IPS-11a (cell line): ENCODE results near the gene SLC25A34.

Experiments
- H3K4me3 ChIP-seq: one replicate; pipeline ENCODE4 v1.5.1; 2013; ENCODE audit warnings: low read depth, low read length, control low read depth

SLC25A34 gene

DNA sequence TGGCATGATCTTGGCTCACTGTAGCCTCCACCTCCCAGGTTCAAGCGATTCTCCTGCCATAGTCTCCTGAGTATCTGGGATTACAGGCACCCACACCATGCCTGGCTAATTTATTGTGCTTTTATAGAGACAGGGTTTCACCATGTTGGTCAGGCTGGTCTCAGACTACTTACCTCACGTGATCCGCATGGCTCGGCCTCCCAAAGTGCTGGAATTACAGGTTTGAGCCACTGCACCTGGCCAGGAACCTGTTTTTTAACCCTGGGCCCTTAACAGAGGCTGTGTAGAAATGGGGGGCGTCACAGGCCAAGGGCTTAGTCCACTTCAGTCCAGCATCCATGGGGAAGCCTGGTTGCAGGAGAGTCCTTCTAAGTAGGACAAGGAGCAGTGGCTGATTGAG is 31.9 kb downstream of the SLC25A34 start:
- H3K4me3 ChIP-seq: no peak overlapping the region

DNA sequence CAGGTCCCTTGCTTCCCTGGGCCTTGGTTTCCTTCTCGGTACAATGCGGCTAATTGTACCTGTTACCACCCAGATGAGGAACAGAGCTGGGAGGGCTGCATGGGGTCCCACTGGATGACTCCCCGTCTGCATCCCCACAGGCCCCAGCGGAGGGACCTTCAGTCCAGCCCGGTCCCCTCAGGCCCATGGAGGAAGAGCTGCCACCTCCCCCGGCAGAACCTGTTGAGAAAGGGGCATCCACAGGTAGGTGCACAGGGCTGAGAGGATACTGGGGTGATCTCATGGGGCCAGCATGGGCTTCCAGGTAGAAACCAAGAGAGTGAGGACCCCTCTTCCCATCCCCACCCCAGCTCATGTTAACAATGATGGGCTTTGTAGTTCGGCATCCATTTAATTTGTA is 32.3 kb downstream of the SLC25A34 start:
- no peak overlapping the region for H3K4me3 ChIP-seq

DNA sequence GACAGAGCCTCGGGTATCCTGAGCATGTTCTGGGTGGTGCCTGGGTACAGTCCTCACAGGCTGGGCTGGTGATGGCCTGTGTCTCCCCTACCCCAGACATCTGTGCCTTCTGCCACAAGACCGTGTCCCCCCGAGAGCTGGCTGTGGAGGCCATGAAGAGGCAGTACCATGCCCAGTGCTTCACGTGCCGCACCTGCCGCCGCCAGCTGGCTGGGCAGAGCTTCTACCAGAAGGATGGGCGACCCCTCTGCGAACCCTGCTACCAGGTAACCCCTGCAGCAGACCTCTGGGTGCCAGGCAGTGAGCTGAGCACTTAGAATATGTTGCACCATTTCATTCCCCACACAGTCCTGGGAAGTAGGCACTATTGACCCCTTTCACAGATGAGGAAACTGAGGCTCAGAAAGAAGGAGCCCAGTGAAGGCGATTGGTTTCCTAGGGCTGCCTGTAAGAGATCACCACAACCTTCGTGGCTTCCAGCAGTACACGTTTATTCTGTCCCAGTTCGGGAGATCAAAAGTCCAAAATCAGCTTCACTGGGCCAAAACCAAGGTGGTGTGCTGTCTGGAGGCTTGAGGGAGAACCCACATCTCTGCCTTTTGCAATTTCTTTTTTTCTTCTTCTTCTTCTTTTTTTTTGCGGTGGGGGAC is 34.4 kb downstream of the SLC25A34 start:
- no peak overlapping the region for H3K4me3 ChIP-seq

DNA sequence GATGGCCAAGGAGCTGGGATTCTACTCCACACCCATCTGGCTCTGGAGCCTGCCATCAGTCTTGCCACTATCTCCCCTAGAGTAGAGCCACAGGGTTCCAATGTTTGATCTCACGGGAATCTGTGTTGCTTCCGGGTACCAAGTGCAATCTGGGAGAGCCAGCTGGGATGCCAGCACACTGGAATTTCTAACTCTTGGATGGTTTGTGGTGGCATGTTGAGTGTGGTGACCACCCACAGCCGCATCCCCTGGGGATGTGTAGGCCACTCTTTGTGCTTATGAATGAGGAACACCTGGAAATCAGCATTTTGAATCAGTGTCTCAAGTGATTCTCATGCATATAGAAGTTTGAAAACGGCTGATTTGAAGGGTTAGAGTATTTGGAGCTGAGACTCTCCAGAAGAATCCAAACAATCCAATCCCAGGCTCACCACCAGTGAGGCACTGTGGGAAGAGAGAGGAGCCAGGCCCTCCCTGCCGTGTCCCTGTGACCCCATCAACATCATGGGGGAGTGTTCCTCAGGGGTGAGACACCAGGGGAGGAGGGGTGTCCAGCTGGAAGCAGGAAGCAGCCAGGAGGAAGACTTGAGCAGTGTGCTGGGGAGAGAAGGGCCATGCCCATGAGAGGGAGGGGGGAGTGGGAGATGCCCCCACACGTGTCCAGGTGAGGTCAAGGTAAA is 35.9 kb downstream of the SLC25A34 start:
- H3K4me3 ChIP-seq: no peak overlapping the region

DNA sequence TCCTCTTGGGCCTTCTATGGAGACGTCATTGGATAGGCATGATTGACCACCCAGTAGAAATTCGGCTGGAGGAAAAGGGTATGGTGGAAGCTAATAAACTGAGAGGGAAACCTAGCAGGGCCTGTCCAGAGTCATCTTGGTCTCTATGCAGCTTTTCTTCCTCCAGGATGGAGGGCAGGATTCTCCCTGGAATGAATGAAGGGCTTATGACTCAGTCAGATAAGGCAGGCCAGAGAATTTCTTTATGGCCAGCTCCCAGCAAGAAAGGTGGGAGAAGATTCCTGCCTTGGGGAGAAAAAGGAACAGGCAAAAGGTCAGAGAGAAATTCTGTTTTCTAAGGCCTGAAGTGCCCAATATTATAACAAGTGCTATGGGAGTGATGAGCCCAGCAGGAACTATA is 39.6 kb downstream of the SLC25A34 start:
- no peak overlapping the region for H3K4me3 ChIP-seq

DNA sequence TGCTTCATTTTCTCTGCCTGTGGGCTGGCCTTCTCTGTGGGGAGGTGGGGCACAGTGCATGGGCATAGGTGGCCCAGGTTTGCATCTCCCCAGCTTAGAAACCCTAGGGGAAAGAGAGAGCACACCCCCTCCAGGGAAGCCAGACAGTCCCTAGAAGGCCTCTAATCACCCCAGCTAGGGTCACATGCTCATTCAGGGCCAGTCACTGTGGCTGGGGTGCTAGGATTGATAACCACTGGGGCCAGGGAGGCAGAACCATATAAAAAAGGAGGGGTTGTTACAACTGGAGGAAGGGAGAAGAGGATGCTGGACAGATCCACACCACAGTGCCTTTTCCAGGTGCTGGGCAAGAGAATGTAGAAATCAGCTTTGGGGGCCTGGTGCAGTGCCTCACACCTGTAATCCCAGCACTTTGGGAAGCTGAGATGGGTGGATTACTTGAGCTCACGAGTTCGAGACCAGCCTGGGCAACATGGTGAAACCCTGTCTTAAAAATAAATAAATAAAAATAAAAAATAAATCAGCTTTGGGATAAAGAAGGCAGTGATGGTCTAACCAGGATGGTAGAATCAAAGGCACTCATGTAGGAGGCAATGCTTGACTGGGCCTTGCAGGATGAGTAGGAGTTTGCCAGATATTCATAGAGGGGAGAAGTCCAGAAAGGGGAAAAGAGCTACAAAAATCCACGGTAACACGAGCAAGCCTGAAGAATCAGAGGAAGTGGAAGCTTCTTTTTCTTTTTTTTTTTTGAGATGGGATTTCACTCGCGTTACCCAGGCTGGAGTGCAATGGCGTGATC is 42.0 kb downstream of the SLC25A34 start:
- no peak overlapping the region for H3K4me3 ChIP-seq

DNA sequence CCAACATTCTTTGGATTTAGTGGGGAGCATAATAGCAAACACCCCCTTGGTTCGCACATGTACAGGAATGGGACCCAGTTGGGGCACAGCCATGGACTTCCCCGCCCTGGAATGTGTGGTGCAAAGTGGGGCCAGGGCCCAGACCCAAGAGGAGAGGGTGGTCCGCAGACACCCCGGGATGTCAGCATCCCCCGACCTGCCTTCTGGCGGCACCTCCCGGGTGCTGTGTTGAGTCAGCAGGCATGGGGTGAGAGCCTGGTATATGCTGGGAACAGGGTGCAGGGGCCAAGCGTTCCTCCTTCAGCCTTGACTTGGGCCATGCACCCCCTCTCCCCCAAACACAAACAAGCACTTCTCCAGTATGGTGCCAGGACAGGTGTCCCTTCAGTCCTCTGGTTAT is 49.6 kb downstream of the SLC25A34 start:
- H3K4me3 ChIP-seq: no peak overlapping the region

DNA sequence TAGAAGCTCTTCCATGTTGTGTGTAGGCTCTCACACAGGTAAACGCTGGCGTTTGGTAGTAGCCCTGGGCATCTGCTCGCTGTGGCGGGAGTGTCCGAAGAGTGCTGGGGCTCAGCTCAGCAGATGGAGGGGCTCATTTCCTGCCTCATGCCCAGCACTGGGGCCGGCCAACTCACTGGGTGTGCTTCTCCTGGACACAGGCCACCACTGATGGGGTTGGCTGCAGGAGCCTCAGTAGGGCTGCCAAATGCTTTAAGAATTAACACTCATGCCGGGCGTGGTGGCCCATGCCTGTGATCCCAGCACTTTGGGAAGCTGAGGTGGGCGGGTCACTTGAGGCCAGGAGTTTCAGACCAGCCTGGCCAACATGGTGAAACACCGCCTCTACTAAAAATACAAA is 50.5 kb downstream of the SLC25A34 start:
- H3K4me3 ChIP-seq: no peak overlapping the region

DNA sequence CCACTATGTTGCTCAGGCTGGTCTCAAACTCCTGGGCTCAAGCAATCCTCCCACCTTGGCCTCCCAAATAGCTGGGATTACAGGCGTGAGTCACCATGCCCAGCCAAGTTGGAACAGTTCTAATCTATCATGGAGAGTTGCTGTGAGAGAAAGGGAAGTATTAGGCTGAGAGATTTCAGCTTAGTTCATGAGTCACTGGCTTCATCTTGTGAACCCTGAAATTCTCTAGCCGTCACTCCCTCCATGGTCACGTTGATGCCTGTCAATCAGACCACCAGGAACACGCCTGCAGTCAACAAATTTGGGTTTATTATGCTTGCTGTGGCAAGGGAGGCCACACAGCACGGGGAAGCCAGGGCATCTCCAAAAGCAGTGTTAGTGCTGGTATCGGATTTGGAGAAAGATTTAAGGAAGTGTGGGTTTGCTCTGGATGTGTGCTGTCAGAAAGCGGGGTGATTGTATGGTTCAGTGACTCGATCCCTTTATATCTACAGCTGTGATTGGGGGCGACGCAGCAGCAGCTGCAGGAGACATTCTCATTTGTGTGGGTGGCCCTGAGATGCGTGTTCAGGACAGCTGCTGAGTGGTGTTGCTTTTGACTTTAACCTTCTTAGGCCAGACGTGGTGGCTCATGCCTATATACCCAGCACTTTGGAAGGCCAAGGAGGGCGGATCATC is 52.7 kb downstream of the SLC25A34 start:
- H3K4me3 ChIP-seq: no peak overlapping the region
